GM18907 (cell line): ENCODE data around the gene ALB.

ENCODE experiments used
- ATAC-seq: cut with Tn5 transposase; IDR thresholded peaks from one replicate; pipeline ENCODE4 v1.9.1; 2021; ENCODE audit warnings: mild to moderate bottlenecking, moderate library complexity; ENCODE audit not compliant: unreplicated experiment

ALB gene

DNA sequence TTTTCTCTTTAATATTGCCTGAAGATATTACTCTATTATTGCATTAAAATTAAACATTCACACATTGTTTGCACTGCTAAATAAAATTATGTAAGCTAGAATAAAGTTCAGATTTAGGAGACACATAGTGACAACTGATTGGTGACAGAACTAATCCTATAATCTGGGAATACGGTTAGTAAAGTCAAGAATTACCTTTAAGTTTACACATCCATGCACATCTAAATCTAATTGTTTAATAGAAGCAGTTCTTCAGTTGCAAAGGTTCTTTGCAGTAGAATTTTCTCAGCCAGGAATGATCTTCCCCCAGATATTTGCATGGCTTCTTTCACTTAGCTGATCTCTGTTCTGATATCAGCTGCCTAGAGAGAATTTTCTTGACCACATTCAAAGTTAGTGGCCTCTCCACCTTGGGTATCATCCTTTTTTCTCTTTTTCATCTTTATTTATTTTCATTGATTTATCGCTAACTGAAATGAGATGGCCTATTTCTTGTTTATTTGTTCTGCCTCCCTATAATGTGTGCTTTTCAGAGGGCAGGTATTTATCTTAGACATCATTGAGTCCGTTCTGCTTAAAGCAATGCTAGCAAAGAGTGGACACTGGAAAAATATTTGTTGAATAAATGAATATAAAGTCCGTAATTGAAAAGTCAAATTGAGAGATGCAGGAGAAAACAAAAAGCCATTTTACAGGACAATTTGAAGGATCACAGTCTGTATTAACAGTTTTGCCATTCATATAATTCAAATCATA is 44.5 kb downstream of the ALB start:
- ATAC-seq, result no peak

DNA sequence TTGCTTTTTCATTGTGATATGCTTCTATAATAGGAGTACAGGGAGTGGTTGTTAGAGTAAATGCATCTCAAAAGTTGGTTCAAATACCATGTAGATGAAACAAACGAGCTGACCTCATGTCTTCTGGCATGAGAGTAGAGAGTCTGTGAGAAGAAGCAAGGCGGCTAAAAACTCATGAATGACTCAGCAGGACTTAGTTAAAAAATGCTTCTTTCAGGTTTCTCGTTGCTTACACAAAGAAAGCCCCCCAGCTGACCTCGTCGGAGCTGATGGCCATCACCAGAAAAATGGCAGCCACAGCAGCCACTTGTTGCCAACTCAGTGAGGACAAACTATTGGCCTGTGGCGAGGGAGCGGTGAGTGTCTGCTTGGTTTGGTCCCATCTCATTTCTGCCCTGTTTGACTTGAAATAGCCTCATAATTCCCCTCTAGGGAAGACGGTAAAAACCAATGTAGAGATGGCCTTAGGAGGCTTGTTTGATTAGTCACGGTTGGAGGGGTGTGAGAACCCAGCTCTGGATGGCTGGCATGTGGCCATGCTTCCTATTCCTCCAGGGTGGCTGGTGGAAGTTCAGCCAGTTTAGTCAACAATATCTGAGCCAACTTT is 46.4 kb downstream of the ALB start:
- ATAC-seq, result no peak

DNA sequence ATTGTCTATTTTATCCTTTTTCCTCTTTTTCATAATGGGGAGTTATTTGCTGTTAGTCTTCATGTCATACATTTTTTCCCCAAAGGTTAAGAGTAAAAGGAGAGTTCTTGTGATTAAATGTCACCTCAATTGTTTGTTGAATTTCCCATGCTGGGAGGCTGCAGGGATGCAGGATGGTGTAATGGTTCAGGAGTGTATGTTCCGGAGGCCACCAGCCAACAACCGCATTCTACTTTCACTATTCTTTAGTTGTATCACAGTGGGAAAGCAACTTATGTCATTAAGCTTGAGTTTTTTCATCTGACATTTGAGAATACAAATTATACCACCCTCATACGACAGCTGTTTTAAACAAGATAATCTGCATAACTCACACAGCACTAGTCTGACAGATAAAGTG is 47.3 kb downstream of the ALB start:
- no peak for ATAC-seq

DNA sequence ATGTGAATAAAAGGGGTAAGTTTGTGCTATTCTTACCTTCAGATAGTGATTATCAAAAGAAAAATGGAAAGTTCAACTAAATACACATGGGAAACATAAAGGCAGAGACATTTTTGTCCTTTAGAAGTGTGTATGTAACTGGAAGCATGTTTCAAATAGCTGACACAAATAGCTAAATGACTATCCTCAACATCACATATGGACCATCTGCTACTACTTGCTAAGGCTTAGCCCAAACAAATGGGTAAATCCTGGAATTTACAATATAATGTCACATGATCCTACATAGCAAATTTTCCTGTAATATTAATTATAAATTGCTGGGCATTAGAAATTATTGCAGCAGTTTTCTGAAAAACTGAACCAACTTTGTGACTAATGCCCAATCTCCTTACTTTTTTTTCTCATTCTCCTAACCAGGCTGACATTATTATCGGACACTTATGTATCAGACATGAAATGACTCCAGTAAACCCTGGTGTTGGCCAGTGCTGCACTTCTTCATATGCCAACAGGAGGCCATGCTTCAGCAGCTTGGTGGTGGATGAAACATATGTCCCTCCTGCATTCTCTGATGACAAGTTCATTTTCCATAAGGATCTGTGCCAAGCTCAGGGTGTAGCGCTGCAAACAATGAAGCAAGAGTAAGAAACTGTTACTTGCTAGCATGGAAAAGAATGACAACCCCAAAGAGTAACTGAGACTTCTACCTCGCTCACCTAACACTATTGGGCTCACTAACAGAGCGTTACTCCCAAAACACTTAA is 48.1 kb downstream of the ALB start:
- no peak for ATAC-seq

DNA sequence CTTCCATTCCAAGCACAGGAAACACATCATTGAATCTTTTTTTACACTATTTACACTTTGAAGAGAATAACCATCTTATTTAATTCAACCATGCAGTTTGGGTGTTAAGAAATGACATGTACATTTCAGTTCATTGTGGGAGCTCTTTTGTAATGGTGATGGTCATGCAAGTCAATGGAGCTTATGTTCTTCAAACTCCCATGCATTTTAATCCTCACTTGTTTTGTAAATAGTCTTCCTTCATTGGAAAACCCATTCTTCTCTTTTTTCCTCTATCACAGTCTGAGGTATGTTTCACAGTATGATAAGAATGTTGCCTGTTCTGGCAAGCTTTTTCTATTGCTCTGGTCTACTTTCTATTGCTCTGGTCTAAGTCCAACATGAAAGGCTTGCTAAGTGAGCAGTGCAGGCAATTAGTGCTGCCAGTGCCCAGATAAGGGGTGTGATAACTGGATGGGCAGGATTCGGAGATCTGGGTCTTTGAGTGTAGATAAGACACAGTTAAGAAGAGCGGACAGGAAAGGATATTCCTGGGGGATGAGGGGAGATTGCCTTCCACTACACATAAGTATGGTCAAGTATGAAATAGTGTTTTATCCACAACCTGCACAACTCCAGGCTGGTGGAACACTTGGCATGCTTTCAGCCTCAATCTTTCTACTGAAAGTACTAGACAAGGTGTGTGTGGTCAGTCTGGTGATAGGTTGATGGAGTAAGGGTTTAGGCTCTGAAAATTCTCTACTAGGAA is 49.0 kb downstream of the ALB start:
- ATAC-seq, result no peak

DNA sequence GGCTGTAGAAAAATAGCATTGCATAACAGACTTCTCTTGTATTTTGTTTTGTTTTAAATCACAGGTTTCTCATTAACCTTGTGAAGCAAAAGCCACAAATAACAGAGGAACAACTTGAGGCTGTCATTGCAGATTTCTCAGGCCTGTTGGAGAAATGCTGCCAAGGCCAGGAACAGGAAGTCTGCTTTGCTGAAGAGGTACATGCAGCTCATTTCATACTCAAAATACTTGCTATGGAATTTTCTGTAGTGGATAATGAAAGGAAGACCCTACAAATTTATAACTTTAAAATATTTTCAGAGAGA is 49.6 kb downstream of the ALB start:
- no peak for ATAC-seq

DNA sequence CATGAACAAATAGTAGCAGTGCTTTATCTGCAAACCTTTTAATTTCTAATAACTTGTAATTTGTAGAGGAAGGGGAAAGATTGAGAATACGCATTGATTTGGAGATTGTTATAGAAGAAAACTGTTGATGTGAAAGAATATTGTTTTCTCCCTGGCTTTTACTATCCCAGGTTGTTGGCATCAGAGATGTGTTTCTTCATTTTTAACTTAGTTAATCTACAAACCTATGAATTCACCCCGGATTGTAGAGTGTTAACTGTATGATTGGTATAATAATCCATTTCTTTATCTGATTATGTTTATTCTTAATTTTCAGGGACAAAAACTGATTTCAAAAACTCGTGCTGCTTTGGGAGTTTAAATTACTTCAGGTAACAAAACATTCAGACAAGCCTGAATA is 50.8 kb downstream of the ALB start:
- no peak for ATAC-seq

DNA sequence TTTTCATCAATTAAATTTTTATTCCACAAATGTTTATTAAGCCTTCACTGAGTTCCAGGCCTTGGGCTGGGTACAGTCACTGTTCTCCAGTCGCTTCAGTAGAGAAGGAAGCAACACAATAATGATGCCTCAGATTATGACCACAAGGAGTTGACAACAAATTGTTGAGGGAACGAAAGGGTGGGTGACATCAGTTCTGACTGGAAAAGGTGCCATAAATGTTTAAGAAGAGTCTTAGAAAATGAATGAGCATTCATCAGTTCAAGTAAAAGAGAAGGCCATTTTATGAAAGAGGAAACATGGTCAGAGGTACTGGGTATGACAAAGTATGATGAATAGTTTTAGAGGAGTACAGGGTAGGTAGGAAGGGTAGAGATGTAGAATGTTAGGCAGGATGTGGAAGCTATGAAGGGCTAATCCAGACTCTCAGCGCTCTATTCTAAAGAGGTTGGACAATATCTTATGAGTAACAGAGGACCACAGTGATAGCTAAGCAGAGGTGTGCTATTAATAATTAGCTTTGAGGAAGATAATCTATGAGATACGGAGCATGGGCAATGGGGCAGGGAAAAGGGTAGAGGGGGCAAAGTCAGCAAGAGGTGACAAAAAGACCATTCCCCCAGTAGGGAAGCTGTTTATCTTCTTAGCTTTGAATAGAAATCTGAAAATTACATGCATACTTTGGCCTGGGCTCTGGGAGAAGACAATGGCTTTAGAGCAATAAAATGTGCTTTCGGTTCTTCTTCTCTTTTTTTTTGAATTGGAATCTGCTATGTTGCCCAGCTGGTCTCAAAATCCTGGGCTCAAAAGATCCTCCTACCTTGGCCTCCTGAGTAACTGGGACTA is 52.3 kb downstream of the ALB start:
- no peak for ATAC-seq

DNA sequence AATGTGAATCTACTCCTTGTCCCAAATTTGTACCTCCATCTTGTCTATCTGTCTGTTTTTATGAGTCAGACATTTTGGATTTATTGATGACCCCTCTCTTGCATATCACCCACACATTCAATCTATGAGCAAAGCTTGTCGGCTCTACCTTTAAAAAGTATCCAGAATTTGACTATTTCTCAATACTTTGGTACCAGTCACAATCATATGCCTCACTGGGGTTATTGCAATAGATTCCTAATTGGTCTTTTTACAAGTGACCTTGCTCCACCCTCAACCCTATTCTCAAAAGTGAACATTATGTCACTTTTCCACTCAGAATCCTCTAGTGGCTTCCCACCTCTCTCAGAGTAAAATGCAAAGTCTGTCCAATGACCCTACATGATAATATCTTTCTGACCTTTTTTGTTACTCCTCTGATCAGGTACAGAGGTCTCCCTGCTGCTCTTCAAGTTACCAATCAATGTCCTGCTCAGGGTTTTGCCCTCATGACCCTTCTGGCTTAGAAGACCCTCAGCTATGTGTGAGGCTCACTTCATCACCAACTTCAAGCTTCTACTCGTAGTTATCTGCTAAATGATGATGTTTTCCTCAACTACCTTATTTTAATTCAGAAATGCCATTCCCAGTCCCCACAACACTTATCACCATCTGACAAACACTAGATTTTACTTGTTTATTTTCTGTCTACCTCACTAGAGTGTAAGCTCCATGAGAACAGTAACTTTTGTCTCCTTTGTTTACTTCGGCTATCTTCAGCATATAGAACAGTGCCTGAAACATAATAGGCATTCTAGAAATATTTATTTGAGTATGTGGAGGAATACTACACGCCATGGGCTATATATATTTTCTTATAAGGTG is 54.3 kb downstream of the ALB start:
- no peak for ATAC-seq

DNA sequence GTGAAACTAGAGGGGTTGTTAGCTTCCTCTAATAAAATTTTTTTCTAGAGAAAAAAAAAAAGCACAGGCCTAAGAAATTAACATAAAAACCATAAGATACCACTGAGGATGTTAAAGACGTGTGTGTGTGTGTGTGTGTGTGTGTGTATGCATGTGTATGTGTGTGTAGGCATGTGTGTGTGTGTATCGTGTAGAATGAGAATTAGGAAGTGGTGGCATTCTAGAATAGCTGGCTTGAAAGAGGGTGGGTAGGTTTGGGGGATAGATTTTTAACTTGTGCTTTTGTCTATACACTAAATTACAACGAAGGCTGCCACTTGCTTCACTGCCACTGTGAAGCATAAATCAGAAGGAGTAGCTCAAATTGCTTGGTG is 54.9 kb downstream of the ALB start:
- no peak for ATAC-seq

DNA sequence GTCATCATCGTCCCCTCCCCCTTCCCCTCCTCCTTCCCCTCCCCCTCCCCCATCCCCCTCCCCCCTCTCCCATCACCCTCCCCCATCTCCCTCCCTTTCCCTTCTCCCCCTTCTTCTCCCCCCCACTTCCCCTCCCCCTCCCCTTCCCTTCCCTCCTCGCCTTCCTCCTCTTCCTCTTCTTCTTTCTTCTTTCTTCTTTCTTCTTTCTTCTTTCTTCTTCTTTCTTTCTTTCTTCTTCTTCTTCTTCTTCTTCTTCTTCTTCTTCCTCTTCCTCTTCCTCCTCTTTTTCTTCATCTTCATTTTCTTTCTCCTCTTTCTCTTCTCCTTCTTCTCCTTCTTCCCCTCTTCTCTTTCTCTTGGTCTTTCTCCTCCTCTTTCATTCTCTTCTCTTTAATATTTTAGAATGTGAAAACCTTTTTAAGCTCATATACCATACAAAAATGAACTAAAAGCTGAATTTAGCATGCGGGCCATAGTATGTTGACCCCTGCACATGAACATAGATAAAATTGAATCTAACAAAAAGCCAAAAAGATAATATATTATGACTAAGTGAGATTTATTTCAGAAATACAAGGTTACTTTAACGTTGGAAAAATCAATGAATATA is 56.9 kb downstream of the ALB start:
- ATAC-seq, result no peak

DNA sequence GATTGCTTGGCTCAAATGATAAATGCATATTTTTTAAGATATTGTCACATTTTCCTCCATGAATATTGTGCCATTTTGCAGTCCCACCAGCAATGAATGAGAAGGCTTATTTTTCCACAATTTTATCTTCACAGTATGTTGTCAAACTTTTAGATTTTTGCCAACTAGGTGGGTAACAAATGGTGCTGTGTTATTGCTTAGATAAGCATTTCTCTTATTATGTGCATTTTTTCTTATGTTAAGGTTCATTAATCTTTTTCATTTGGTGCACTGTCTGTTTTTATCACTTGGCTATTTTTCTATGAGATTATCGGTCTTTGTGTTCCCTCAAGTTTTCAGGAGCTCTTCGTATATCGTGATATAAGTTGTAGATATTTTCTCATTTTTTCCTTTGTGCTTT is 64.1 kb downstream of the ALB start:
- no peak for ATAC-seq

DNA sequence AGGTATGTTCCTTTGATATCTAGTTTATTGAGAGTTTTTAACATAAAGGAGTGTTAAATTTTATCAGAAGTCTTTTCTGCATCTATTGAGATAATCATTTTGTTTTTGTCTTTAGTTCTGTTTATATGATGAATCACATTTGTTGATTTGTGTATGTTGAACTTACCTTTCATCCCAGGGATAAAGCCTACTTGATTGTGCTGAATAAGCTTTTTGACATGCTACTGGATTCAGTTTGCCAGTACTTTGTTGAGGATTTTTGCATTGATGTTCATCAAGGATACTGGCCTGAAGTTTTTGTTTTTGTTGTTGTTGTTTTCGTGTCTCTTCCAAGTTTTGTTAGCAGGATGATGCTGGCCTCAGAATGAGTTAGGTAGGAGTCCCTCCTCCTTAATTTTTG is 66.6 kb downstream of the ALB start:
- no peak for ATAC-seq
